ENCODE measurements around the gene CSGALNACT2.

GRCh38 chr10:43234471-43235041, 96.3 kb downstream of the CSGALNACT2 start:
- TF ChIP-seq CTCF (IDR thresholded peaks at IDR 0.05; ENCODE audit: insufficient read depth, low read length, poor library complexity, severe bottlenecking) (no peak), EZH2phosphoT487 (conservative IDR thresholded peaks at IDR 0.05; ENCODE audit: low read length) (no peak)

All from SU-DHL-6 (cell line).